HUES64 (cell line): Measurements from ENCODE around the gene COL4A1.
A peak's percentile ranks its signal among the peaks of the same experiment; 100 is the strongest.

Source experiments
- H3K27ac ChIP-seq: 2 replicates; pipeline ENCODE4 v1.7.0; 2013; ENCODE audit warnings: low read depth, low read length, inconsistent platforms
- H3K27me3 ChIP-seq: 2 replicates; pipeline ENCODE4 v1.6.1; 2013; ENCODE audit warnings: mild to moderate bottlenecking, low read length; ENCODE audit not compliant: insufficient read depth
- H3K36me3 ChIP-seq: 2 replicates; pipeline ENCODE4 v1.6.1; 2013; ENCODE audit warnings: mild to moderate bottlenecking, low read length; ENCODE audit not compliant: insufficient read depth
- H3K4me1 ChIP-seq: 2 replicates; pipeline ENCODE4 v1.6.1; 2013; ENCODE audit warnings: mild to moderate bottlenecking, low read length, moderate library complexity; ENCODE audit not compliant: insufficient read depth
- H3K4me3 ChIP-seq: 2 replicates; pipeline ENCODE4 v1.5.1; 2013; ENCODE audit warnings: mild to moderate bottlenecking, low read length, moderate library complexity
- H3K9ac ChIP-seq: 2 replicates; pipeline ENCODE4 v1.6.1; 2013; ENCODE audit warnings: mild to moderate bottlenecking, low read depth, low read length
- H3K9me3 ChIP-seq: 2 replicates; pipeline ENCODE4 v1.6.1; 2013; ENCODE audit warnings: low read depth, low read length; ENCODE audit not compliant: insufficient read depth
- WGBS: fragments of 150-250, 120-280 bp; methylation state at CpG from one replicate; pipeline ENCODE4 v1.1.7; 2013; ENCODE audit warnings: missing lambda C conversion rate; 5-methylcytosine and 5-hydroxymethylcytosine counted together

COL4A1 gene

DNA sequence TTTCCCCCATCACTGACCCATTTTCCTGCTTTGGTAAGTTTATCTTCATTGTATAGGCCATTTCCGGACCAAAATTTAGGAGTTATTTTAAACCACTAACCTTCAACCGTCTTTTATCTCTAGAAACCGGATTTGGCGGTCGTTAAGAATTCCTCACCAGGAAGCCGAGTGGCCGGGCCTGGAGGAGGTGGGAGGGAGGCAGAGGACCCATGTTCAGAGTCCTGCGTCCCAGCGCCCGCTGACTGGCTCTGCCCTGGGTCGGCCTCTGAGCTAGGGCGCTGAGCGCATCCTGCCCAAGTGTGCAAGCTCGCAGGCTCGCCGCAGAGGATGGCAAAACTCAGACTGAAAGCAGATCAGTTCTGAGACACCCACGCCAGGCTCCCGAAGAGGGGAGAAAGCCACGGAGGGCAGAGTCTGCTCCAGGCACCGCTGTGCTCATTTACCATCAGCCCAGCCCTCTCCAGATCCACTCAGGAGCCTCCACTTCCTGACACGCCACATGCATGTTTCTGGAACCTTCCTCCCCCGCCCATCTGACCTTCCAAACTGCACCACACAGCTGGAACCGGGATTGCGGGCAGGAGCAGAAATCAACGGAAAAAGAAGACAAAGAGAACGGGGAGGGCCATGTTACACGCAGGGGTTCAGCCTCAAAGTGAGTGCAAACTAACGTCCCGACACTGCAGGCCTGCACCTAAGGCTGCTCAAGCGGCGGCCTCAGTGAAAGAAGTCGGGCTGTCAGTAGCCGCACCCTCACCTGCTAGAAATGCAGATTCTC, 8.3 kb downstream of the COL4A1 start:
- 0 out of 2 replicates have a peak overlapping the region, but pooled peaks have one; percentile 3 for H3K4me3 ChIP-seq
- no peak overlapping the region for H3K27ac ChIP-seq
- H3K9me3 ChIP-seq, result no peaks in the 10 kb centered on the region
- H3K27me3 ChIP-seq, result no peaks in the 10 kb centered on the region
- H3K4me1 ChIP-seq, result peaks cover 23% of the 10 kb centered on the region
- H3K36me3 ChIP-seq, result no peaks in the 10 kb centered on the region
- 67% methylated on average over 33 of the region's 33 CpGs for WGBS
- peak overlapping the region; percentile 30; the same call in 1 of the 2 replicates for H3K9ac ChIP-seq

DNA sequence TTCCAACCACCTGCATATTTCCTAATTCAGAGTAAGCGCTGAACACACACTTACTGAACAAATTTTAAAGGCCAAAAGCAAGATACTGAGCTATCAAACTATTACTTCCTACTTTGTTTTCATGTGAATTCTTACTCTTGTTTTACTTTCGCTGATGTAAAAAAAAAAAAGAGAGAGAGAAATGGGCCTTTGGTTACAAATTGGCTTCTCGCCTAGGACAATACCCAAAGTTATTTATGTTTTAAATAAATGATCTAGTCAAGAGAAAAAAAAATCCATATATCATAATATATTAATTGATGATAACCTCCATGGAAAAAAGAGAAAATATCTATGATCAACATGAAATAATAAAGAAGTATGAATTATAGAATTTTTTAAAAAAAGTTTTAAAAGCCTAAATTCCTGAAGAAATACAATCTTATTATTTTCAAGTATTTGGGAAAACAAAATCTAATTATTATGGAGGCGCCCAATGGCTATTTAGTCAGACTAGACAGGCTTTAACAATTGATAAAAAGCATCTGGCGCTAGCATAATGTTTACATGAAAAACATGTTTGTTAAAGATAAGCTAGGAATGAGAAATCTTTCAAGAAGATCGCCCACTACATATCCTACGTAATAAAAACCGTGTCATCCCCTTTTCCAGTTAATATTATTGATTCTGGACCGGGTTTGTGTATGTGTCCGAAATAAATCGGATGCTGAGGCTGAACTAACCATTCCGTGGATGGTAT, 9.0 kb downstream of the COL4A1 start:
- no peaks in the 10 kb centered on the region for H3K27me3 ChIP-seq
- no peaks in the 10 kb centered on the region for H3K36me3 ChIP-seq
- H3K9ac ChIP-seq, result no peak overlapping the region
- H3K9me3 ChIP-seq, result no peaks in the 10 kb centered on the region
- no peak overlapping the region; the same call in 1 of the 2 replicates for H3K27ac ChIP-seq
- 94% methylated on average over 11 of the region's 12 CpGs for WGBS
- H3K4me3 ChIP-seq, result no peak overlapping the region
- H3K4me1 ChIP-seq, result peaks cover 23% of the 10 kb centered on the region

DNA sequence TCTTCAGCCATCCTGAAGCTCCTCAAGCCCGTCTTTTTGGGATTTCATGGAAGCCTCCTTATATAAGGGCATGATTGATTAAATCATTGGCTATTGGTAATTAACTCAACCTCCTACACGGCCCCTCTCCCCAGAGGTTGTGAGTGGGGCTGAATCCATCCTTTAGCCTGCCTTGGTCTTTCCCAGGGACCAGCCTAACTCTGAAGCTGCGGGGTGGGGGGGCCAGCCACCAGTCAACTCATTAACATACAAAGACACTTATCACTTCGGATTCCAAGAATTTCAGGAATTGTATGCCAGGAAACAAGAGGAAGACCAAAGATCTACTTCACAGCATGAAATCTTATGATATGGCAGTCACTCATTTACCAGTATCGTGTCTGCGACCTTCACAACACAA, 9.9 kb downstream of the COL4A1 start:
- 87% methylated on average over 4 of the region's 6 CpGs for WGBS
- Histone ChIP-seq H3K4me3 (no peak overlapping the region), H3K9me3 (no peaks in the 10 kb centered on the region), H3K9ac (no peak overlapping the region), H3K36me3 (no peaks in the 10 kb centered on the region), H3K27me3 (no peaks in the 10 kb centered on the region), H3K4me1 (peaks cover 23% of the 10 kb centered on the region), H3K27ac (no peak overlapping the region)

DNA sequence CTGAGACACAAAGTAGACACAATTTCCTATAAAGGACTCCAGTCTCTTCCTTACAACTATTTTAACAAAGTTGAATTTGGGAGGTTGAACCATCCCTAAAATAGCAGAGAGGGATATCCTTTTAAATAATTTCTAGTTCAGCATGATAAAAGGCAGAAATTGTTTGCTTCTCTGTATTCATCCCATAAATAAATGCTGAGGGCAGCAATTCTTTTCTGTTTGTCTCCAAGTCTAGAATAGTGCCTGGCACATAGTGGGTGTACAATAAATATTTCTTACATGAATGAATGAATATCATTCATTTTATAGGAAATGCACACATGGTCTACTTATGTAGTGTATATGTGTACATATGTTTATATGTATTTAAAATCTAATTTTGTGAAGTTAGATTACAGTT, 12.3 kb downstream of the COL4A1 start:
- H3K4me3 ChIP-seq, result no peak overlapping the region
- H3K9ac ChIP-seq, result no peak overlapping the region
- H3K9me3 ChIP-seq, result no peaks in the 10 kb centered on the region
- H3K4me1 ChIP-seq, result peaks cover 20% of the 10 kb centered on the region
- no peaks in the 10 kb centered on the region for H3K27me3 ChIP-seq
- H3K36me3 ChIP-seq, result no peaks in the 10 kb centered on the region
- H3K27ac ChIP-seq, result no peak overlapping the region

DNA sequence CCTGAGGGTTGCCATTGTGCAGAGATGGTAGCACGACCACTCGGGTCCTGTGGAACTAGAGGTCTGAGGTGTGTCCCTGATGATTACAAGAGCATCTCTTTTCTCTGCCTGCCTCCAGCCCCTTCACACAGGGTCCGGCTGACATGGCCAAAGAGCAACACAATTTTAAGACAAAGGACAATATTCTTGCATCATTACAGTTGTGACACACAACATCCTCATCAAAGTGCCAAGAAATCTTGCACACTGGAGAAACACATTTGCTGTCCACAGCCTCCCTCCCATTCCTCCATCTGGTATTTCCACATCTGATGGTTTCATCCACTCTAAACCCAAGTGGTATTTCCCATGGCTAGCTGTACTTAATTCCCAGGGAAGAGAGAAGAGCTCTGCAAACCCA, 12.8 kb downstream of the COL4A1 start:
- Histone ChIP-seq H3K9ac (no peak overlapping the region), H3K27ac (no peak overlapping the region), H3K36me3 (no peaks in the 10 kb centered on the region), H3K4me3 (no peak overlapping the region), H3K27me3 (no peaks in the 10 kb centered on the region), H3K9me3 (no peaks in the 10 kb centered on the region), H3K4me1 (peaks cover 17% of the 10 kb centered on the region)
- WGBS, result 94% methylated on average over 3 of the region's 3 CpGs

DNA sequence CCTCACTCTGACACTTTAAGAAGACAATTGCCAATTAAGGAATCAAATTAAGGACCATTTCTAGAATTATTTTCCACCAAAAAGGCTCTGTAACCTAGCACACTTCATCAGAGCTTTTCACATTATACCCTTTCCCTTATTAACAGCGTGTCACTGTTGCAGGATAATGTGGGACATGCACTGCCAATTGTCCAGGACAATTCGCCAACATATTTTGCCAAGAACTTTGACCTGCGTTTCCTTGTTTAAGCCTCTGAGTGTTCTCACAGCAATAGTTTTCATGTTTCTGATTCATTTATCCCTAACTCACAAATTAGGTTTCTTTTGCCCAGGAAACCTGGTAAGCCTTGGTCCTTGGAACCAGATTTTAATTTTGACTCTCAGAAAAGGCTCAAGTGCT, 13.3 kb downstream of the COL4A1 start:
- 96% methylated on average over 3 of the region's 3 CpGs for WGBS
- Histone ChIP-seq H3K9me3 (no peaks in the 10 kb centered on the region), H3K27me3 (no peaks in the 10 kb centered on the region)

DNA sequence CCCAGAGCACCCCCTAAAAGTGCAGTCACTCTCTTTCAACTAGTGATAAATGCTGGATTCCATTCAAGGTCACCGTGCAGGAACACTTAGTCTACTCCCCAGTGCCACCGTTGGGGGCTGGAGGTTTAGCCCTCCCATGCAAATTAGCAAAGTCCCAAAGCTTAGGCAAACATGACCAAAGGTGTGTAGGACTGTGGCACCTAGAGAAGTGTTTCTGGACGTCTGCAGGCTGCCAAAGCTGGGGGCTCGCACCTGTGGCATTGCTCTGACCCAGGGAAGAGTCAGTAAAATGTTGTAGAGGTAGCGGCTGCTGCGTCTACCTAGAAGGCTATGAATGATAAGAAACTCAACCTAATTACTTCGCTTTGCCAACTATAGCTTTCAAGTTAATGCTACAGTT, 13.9 kb downstream of the COL4A1 start:
- no peak overlapping the region for H3K4me3 ChIP-seq
- H3K9ac ChIP-seq, result no peak overlapping the region
- peaks cover 8% of the 10 kb centered on the region for H3K4me1 ChIP-seq
- 92% methylated on average over 6 of the region's 7 CpGs for WGBS
- no peaks in the 10 kb centered on the region for H3K36me3 ChIP-seq
- H3K9me3 ChIP-seq, result no peaks in the 10 kb centered on the region
- no peak overlapping the region for H3K27ac ChIP-seq
- no peaks in the 10 kb centered on the region for H3K27me3 ChIP-seq

More for the DNA sequence above, 13.3 kb downstream of the COL4A1 start:
- Histone ChIP-seq H3K9ac (no peak overlapping the region), H3K4me3 (no peak overlapping the region), H3K4me1 (peaks cover 12% of the 10 kb centered on the region), H3K36me3 (no peaks in the 10 kb centered on the region), H3K27ac (no peak overlapping the region)

DNA sequence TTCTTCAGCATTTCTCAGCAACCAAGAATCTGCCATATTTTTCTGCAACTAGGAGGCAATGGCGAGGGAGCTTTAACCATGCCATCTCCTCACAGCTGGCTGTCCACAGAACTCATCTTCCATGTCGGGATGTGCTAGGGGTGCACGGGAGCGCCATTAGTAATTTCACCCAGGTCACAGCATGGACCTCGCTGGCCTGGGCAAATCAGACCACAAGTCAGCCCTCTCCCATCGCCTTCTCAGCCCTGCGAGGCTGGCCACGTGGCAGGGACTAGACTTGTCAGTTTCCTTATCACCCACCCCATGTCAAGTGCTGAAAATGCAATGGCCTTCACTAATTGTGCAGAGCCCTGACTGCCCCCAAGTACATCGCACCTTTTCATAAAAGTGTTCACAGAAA, 15.7 kb downstream of the COL4A1 start:
- H3K27me3 ChIP-seq, result no peaks in the 10 kb centered on the region
- no peaks in the 10 kb centered on the region for H3K9me3 ChIP-seq
- H3K27ac ChIP-seq, result no peak overlapping the region
- no peaks in the 10 kb centered on the region for H3K36me3 ChIP-seq
- no peaks in the 10 kb centered on the region; the same call in 1 of the 2 replicates for H3K4me1 ChIP-seq
- H3K4me3 ChIP-seq, result no peak overlapping the region
- WGBS, result 95% methylated on average over 9 of the region's 9 CpGs
- no peak overlapping the region for H3K9ac ChIP-seq

DNA sequence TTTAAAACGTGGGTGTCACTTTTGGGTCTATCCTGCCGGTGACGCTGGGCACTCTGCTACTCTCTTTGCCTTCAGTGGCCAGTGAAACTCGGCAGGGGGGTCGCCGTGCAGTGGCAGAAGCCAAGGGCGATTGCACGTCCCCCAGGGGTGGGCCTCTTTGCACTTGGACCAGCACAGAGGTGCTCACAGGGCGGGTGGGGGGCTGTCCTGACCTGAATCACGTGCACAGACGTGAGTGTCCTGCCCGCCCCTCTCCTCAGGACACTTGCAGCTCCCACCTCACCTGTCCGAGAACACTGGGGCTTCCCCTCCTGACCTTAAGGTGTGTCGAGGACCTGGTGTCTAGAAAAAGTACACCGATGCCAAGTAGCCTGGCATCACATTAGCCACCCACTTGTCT, 16.1 kb downstream of the COL4A1 start:
- 87% methylated on average over 15 of the region's 15 CpGs for WGBS
- H3K36me3 ChIP-seq, result no peaks in the 10 kb centered on the region
- H3K9ac ChIP-seq, result no peak overlapping the region
- no peaks in the 10 kb centered on the region for H3K9me3 ChIP-seq
- no peaks in the 10 kb centered on the region for H3K27me3 ChIP-seq
- H3K4me1 ChIP-seq, result no peaks in the 10 kb centered on the region; the same call in 1 of the 2 replicates
- no peak overlapping the region for H3K27ac ChIP-seq
- H3K4me3 ChIP-seq, result no peak overlapping the region

DNA sequence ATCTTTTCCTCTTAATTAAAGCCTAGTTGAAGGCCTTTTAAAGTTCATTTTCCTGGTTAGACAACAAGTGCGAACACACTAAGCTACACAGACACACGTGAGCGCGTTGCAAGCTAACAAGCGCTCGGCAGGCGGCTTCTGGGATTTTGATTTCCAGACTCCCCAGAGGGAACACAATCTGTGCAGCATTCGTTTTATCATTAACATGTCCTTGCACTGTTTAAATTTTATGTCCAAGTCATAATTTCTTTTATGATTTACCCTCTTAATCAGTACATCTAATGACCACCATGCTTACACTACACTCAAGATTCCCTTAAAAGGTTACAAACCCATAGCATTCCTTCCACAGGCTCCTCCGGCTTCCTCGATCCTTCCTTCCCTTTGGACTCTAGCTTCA, 16.8 kb downstream of the COL4A1 start:
- no peaks in the 10 kb centered on the region for H3K9me3 ChIP-seq
- H3K27ac ChIP-seq, result no peak overlapping the region
- no peaks in the 10 kb centered on the region for H3K27me3 ChIP-seq
- no peak overlapping the region for H3K9ac ChIP-seq
- 95% methylated on average over 10 of the region's 10 CpGs for WGBS
- no peak overlapping the region for H3K4me3 ChIP-seq
- no peaks in the 10 kb centered on the region; the same call in 1 of the 2 replicates for H3K4me1 ChIP-seq
- H3K36me3 ChIP-seq, result no peaks in the 10 kb centered on the region

DNA sequence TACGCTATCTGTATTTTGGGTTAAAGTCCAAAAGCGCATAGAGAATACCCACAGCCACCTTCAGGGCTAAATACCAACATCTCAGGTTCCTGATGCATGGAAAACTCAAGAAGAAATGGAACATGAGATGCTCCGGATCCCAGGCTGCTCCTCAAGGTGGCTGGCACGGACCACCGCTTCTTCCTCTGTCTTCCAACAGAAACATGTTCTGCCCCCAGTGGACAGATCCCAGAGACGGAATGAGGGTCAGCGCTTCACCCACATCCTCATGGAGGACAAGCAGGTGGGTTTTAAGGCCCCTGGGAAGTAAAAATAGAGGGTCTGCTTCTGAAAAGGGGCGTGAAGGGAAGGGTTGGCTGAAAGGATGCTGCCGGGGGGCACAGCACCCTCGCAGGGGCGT, 17.3 kb downstream of the COL4A1 start:
- WGBS, result 95% methylated on average over 11 of the region's 11 CpGs

More for the DNA sequence above, 17.3 kb downstream of the COL4A1 start:
- Histone ChIP-seq H3K36me3 (no peaks in the 10 kb centered on the region), H3K4me3 (no peak overlapping the region), H3K9me3 (no peaks in the 10 kb centered on the region), H3K9ac (no peak overlapping the region), H3K4me1 (no peaks in the 10 kb centered on the region; the same call in 1 of the 2 replicates), H3K27ac (no peak overlapping the region), H3K27me3 (no peaks in the 10 kb centered on the region)
